Measurements from ENCODE around the gene NINJ1. TPM values are rescaled to one million over a fixed set of nuclear protein-coding genes. Genes with fewer than 3 reads are reported as not detected.

The NINJ1 gene
- total and polyA plus RNA-seq, 2 donors (not counting 1 experiment from before 2014, with no cell fraction given), result 7.2 to 59.9 TPM

DNA sequence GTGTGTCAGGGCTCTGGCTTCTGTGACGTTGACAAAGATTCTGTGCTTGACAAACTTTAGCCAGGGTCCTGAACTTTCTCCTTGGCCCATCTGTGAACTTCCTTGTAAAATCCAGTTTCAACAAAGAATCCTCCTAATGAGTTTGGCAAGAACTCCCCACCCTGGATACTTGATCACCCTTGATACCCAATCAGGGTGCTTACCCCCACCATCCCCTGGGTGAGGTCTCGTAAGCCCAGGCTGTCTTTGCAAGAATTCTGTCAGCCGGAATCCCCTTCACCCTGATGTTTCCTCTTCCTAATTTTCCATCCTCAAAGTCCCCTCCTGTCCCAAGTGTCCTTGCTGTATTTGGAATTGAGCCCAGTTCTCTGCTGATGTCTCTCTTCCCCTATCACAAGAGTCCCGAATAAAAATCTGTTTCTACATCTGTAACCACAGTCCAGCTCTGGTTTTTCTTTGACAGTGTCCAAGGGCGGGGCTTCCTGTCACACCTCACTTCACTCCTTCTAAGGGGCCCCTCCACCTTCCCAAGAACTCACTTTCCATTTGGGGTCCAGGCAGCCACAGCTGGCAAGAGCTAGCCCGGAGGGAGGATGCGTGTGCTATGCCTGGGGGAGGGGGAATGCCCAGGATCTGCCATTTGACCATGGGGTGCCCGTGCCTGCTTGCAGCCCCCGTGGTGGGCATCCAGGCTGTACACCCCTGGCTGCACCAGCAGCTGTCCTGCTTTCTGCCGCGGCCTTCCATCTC lies 40.7 kb downstream of the NINJ1 start:
- Histone ChIP-seq H3K4me3 (replicated peaks in 1 of 4; ENCODE audit: control extremely low read depth in 1 of 4, insufficient read depth in 1 of 4, low read depth in 3 of 4, low read length in 4 of 4) (no peak overlapping the region), H2AFZ (ENCODE audit: low read length) (no peak overlapping the region), H3K4me2 (ENCODE audit: extremely low read depth, insufficient read depth, low read length) (no peak overlapping the region), H4K20me1 (ENCODE audit: control insufficient read depth, extremely low read depth, insufficient read depth, low read length) (no peaks in the 10 kb centered on the region), H3K27me3 (ENCODE audit: control insufficient read depth, insufficient read depth, low read length) (no peaks in the 10 kb centered on the region), H3K9me3 (ENCODE audit: control insufficient read depth, insufficient read depth, low read depth, low read length) (no peaks in the 10 kb centered on the region), H3K4me1 (ENCODE audit: control insufficient read depth, extremely low read depth, insufficient read depth, low read length) (peaks cover 18% of the 10 kb centered on the region), H3K36me3 (ENCODE audit: control insufficient read depth, insufficient read depth, low read length) (no peaks in the 10 kb centered on the region), H3K79me2 (ENCODE audit: control insufficient read depth, insufficient read depth, low read length) (peaks cover 22% of the 10 kb centered on the region), H3K27ac (ENCODE audit: insufficient read depth, low read length) (no peak overlapping the region), H3K9ac (ENCODE audit: insufficient read depth, low read length) (no peak overlapping the region)
- TF ChIP-seq, protein P1, sequence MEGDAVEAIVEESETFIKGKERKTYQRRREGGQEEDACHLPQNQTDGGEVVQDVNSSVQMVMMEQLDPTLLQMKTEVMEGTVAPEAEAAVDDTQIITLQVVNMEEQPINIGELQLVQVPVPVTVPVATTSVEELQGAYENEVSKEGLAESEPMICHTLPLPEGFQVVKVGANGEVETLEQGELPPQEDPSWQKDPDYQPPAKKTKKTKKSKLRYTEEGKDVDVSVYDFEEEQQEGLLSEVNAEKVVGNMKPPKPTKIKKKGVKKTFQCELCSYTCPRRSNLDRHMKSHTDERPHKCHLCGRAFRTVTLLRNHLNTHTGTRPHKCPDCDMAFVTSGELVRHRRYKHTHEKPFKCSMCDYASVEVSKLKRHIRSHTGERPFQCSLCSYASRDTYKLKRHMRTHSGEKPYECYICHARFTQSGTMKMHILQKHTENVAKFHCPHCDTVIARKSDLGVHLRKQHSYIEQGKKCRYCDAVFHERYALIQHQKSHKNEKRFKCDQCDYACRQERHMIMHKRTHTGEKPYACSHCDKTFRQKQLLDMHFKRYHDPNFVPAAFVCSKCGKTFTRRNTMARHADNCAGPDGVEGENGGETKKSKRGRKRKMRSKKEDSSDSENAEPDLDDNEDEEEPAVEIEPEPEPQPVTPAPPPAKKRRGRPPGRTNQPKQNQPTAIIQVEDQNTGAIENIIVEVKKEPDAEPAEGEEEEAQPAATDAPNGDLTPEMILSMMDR (conservative IDR thresholded peaks at IDR 0.05 in 1 of 2, IDR thresholded peaks at IDR 0.05 in 1 of 2; ENCODE audit: low read depth in 1 of 2, low read length in 2 of 2), result no peak
- no peak for DNase-seq (ENCODE audit: low read depth in 2 of 2)

DNA sequence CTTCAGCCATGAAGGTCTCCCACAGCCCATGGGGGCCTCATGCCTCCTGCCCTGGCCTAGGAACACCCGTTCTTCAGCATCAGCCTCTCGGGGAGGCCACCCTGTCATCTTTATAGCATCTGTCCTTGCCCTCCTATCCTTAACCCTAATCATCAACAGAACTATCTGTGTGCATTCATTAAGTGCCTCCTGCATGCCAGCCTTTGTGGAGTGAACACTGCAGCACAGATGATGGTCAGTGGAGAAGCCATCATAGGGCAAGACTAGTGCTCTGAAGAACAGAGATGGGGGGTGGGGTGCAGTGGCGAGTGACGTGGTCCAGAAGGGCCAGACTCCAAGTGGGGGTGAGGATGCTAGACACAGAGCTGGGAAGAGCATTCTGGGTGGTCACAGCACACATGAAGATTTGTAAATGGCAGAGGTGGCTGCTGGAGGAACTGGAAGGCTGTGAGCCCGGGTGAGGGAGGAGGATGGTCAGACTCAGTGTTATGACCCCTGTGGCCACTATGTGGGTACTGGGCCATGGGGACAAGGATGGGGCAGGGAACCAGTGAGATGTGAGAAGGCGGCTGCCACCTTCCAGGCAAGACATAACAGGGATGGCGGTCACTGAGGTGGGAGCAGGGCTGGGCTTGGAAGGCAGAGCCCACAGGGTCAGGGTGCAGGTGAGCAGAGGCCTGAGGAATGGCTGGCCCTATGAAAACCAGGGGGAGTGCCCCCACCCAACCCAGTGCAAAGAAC lies 41.6 kb downstream of the NINJ1 start:
- TF ChIP-seq EZH2 (IDR thresholded peaks at IDR 0.05; ENCODE audit: low read length, missing control alignments), result no peak
- TF ChIP-seq, protein P1 (conservative IDR thresholded peaks at IDR 0.05 in 1 of 2, IDR thresholded peaks at IDR 0.05 in 1 of 2; ENCODE audit: low read depth in 1 of 2, low read length in 2 of 2), result no peak
- H3K27me3 ChIP-seq (ENCODE audit: control insufficient read depth, insufficient read depth, low read length), result no peaks in the 10 kb centered on the region
- H3K4me1 ChIP-seq (ENCODE audit: control insufficient read depth, extremely low read depth, insufficient read depth, low read length), result peaks cover 10% of the 10 kb centered on the region
- no peak overlapping the region for H3K9ac ChIP-seq (ENCODE audit: insufficient read depth, low read length)
- no peak overlapping the region for H3K4me3 ChIP-seq (replicated peaks in 1 of 4; ENCODE audit: control extremely low read depth in 1 of 4, insufficient read depth in 1 of 4, low read depth in 3 of 4, low read length in 4 of 4)
- H4K20me1 ChIP-seq (ENCODE audit: control insufficient read depth, extremely low read depth, insufficient read depth, low read length), result no peaks in the 10 kb centered on the region
- no peak overlapping the region for H3K4me2 ChIP-seq (ENCODE audit: extremely low read depth, insufficient read depth, low read length)
- H3K79me2 ChIP-seq (ENCODE audit: control insufficient read depth, insufficient read depth, low read length), result peaks cover 13% of the 10 kb centered on the region
- DNase-seq (ENCODE audit: low read depth in 2 of 2), result no peak
- H2AFZ ChIP-seq (ENCODE audit: low read length), result no peak overlapping the region
- no peaks in the 10 kb centered on the region for H3K36me3 ChIP-seq (ENCODE audit: control insufficient read depth, insufficient read depth, low read length)
- H3K27ac ChIP-seq (ENCODE audit: insufficient read depth, low read length), result peak overlapping the region; percentile 56
- H3K9me3 ChIP-seq (ENCODE audit: control insufficient read depth, insufficient read depth, low read depth, low read length), result no peaks in the 10 kb centered on the region

GRCh38 chr9:93091453-93092081 lies 42.5 kb downstream of the NINJ1 start:
- DNase-seq (ENCODE audit: low read depth in 2 of 2), result peak; percentile 90 to 91
- no peak overlapping the region for H3K9ac ChIP-seq (ENCODE audit: insufficient read depth, low read length)
- H2AFZ ChIP-seq (ENCODE audit: low read length), result no peak overlapping the region

More at GRCh38 chr9:93091453-93092081, 42.5 kb downstream of the NINJ1 start:
- Histone ChIP-seq H3K36me3 (ENCODE audit: control insufficient read depth, insufficient read depth, low read length) (no peaks in the 10 kb centered on the region), H3K4me3 (replicated peaks in 1 of 4; ENCODE audit: control extremely low read depth in 1 of 4, insufficient read depth in 1 of 4, low read depth in 3 of 4, low read length in 4 of 4) (no peak overlapping the region), H3K79me2 (ENCODE audit: control insufficient read depth, insufficient read depth, low read length) (peaks cover 4% of the 10 kb centered on the region), H3K4me2 (ENCODE audit: extremely low read depth, insufficient read depth, low read length) (no peak overlapping the region), H3K9me3 (ENCODE audit: control insufficient read depth, insufficient read depth, low read depth, low read length) (no peaks in the 10 kb centered on the region), H3K27ac (ENCODE audit: insufficient read depth, low read length) (peak overlapping the region; percentile 56), H3K4me1 (ENCODE audit: control insufficient read depth, extremely low read depth, insufficient read depth, low read length) (peaks cover 10% of the 10 kb centered on the region), H3K27me3 (ENCODE audit: control insufficient read depth, insufficient read depth, low read length) (no peaks in the 10 kb centered on the region), H4K20me1 (ENCODE audit: control insufficient read depth, extremely low read depth, insufficient read depth, low read length) (no peaks in the 10 kb centered on the region)
- TF ChIP-seq EZH2 (IDR thresholded peaks at IDR 0.05; ENCODE audit: low read length, missing control alignments), result no peak
- TF ChIP-seq, protein P1 (conservative IDR thresholded peaks at IDR 0.05 in 1 of 2, IDR thresholded peaks at IDR 0.05 in 1 of 2; ENCODE audit: low read depth in 1 of 2, low read length in 2 of 2), result no peak
